Vagina (tissue), 2 donors: ENCODE data around the gene SEMA4G. TPM values are rescaled to one million over a fixed set of nuclear protein-coding genes. Genes with fewer than 3 reads are reported as not detected.

Experiments used
- DNase-seq, 2 donors: peaks; one replicate each; pipeline ENCODE4 v3.0.0-alpha.2; 2017; ENCODE audit errors: extremely low spot score in 2 of 2
- H3K27ac ChIP-seq: fragments of 200-600 bp; sonication (generic); one replicate; pipeline ENCODE4 v1.5.1; 2019
- H3K27me3 ChIP-seq: fragments of 200-600 bp; sonication (generic); one replicate; pipeline ENCODE4 v1.5.1; 2019
- H3K36me3 ChIP-seq, 2 donors: fragments of 200-600 bp; sonication (generic); one replicate each; pipeline ENCODE4 v1.5.1; 2017 to 2019
- H3K4me1 ChIP-seq: fragments of 200-600 bp; sonication (generic); one replicate; pipeline ENCODE4 v1.5.1; 2019
- H3K4me3 ChIP-seq, 2 donors: fragments of 200-600 bp; sonication (generic); 1 replicate in 1 of 2; 2 replicates in 1 of 2; pipeline ENCODE4 v1.5.1; 2016 to 2019
- H3K9me3 ChIP-seq: fragments of 200-600 bp; sonication (generic); one replicate; pipeline ENCODE4 v1.5.1; 2019
- POLR2A ChIP-seq, 2 donors: fragments of 450-650 bp; IDR thresholded peaks; one replicate each; pipeline ENCODE4 v1.6.1; 2017; ENCODE audit warnings: antibody characterized with exemption in 2 of 2, mild to moderate bottlenecking in 2 of 2, moderate library complexity in 2 of 2
- POLR2AphosphoS5 ChIP-seq, 2 donors: sonication (generic); formaldehyde crosslinking; IDR thresholded peaks; one replicate each; pipeline ENCODE4 v1.9.0; 2017; ENCODE audit warnings: antibody characterized with exemption in 2 of 2, mild to moderate bottlenecking in 2 of 2, low read depth in 1 of 2; ENCODE audit not compliant: insufficient read depth in 1 of 2
- intact Hi-C: fragments of 100-400 bp; cut with DNase I; formaldehyde crosslinking; loops from one replicate; pipeline ENCODE4 v1.15.1; 2023
- total RNA-seq: library from RNA; depleted of rRNA; stranded (reverse); fragments of >200 nt; gene quantifications from one replicate; pipeline ENCODE4 v1.2.3, GENCODE V29; 2016
- TF ChIP-seq, protein P1 (sequence below), 3 experiments: fragments of 450-650 bp in 2 of 3; fragments of 200-600 bp in 1 of 3; sonication (generic) in 1 of 3; IDR thresholded peaks; one replicate each; pipeline ENCODE4 v1.5.1; 2017 to 2019; ENCODE audit warnings: antibody characterized with exemption in 3 of 3, mild to moderate bottlenecking in 2 of 3, moderate library complexity in 2 of 3

Gene SEMA4G
- total RNA-seq, 1 donor from 2014 or later, result 6.4 TPM

DNA sequence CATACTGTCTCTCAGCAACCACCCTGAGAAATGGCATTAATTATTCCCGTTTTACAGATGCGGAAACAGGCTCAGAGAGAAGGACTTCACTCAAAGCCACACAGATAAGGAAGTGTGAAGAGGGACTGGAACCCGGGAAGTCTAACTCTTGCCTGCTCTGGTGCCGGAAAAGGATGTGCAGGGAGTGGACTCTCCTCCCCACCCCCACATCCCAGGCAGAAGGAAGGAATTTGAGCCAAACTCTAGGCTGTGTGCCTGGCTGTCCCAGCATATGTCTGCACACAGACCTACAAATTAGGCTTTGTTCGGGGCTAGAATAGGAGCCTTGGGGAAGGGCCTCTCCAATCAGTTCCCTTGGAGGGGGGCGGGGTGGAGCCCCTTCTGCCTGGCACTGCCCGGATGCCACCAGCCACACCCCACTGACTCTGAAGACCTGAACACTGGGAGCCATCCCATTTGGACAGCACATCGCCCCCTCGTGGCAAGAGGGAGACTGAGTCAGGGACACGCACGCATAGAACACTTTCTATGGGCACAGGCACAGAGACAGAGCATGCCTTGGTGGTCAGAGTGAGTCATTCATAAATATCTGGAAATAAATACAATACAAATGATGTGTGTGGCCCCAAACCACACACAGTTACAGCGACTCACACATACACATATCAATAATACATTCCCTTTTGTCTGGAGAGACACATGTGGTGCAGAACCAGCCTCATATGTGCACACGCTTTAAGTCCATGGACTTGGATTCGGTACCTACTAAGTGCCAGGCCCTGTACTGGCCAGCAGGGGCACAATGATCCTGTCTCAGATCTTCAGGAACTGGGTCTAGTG lies 43.4 kb downstream of the SEMA4G start:
- Histone ChIP-seq H3K27ac (peak overlapping the region; percentile 38), H3K27me3 (no peaks in the 10 kb centered on the region), H3K9me3 (no peaks in the 10 kb centered on the region), H3K4me1 (peaks cover 18% of the 10 kb centered on the region), H3K36me3 (no peaks in the 10 kb centered on the region), H3K4me3 (no peak overlapping the region)
- TF ChIP-seq POLR2AphosphoS5 (IDR thresholded peaks at IDR 0.05; ENCODE audit: insufficient read depth in 1 of 2, low read depth in 1 of 2) (peak; percentile 29 to 59), POLR2A (IDR thresholded peaks at IDR 0.05) (no peak)
- TF ChIP-seq, protein P1, sequence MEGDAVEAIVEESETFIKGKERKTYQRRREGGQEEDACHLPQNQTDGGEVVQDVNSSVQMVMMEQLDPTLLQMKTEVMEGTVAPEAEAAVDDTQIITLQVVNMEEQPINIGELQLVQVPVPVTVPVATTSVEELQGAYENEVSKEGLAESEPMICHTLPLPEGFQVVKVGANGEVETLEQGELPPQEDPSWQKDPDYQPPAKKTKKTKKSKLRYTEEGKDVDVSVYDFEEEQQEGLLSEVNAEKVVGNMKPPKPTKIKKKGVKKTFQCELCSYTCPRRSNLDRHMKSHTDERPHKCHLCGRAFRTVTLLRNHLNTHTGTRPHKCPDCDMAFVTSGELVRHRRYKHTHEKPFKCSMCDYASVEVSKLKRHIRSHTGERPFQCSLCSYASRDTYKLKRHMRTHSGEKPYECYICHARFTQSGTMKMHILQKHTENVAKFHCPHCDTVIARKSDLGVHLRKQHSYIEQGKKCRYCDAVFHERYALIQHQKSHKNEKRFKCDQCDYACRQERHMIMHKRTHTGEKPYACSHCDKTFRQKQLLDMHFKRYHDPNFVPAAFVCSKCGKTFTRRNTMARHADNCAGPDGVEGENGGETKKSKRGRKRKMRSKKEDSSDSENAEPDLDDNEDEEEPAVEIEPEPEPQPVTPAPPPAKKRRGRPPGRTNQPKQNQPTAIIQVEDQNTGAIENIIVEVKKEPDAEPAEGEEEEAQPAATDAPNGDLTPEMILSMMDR (IDR thresholded peaks at IDR 0.05), result peak; percentile 73 to 94 (median 89)
- intact Hi-C loops, result loop anchor here (2.0 kb wide), 1 partner anchor 16 kb away; no protein-coding TSS in a partner anchor
- DNase-seq, result no peak

DNA sequence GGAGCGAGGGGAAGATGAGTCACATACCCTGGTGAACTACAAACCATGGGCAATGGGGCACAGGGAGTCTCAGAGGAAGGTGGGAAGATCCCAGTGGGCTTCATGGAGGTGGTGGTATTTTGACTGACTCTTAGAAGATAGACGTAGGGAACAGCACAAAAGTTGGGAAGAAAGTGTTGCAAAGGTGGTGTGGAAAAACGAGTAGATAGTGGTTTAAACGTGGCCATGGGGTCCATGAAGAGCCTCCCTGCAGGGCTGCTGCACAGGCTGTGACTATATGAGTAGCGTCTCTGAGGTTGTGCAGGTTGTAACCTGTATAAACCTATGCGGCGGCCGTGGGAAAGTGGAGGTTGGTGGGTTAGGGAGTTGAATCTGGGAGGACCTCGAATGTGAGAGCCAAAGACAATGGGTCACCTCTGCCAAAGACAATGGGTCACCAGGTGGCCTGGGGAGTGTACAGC lies 44.1 kb downstream of the SEMA4G start:
- no peak for DNase-seq
- Histone ChIP-seq H3K9me3 (no peaks in the 10 kb centered on the region), H3K4me1 (peaks cover 12% of the 10 kb centered on the region), H3K27me3 (no peaks in the 10 kb centered on the region), H3K4me3 (no peak overlapping the region), H3K27ac (peak overlapping the region; percentile 38), H3K36me3 (no peaks in the 10 kb centered on the region)
- TF ChIP-seq POLR2A (IDR thresholded peaks at IDR 0.05) (no peak), POLR2AphosphoS5 (IDR thresholded peaks at IDR 0.05; ENCODE audit: insufficient read depth in 1 of 2, low read depth in 1 of 2) (no peak)
- TF ChIP-seq, protein P1 (IDR thresholded peaks at IDR 0.05), result no peak
- intact Hi-C loops, result loop anchor here (2.0 kb wide), 1 partner anchor 17 kb away; no protein-coding TSS in a partner anchor

DNA sequence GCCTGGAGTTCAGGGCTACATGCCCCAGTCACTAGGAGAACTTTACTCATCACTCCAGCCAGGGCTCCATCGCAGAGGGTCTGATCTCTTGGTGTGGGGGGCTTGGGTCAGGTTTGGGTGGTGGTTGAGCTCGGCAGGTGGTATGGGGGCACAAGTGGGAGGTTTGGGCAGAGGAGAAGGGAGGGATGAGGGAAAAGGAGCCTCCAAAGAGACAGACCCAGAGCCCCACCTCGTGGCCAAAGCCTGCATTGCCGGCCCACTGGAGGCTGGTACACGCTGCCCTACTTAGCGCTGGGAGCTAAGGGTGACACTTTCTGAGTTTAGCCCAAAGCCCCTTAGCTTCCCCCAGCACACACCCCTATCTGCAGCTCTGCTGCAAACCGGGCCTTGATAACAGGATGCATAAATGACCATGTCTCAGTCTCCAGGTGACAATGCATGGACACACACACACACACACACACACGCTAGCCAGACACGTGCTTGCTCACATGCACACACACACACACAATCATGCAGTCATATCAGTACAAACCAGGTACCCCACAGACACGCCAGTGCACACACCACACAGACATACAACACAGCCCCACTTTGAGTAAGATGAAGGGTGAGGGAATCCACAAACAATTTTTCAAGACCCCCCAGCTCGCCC lies 45.1 kb downstream of the SEMA4G start:
- Histone ChIP-seq H3K9me3 (no peaks in the 10 kb centered on the region), H3K27me3 (no peaks in the 10 kb centered on the region), H3K4me1 (peaks cover 18% of the 10 kb centered on the region), H3K4me3 (no peak overlapping the region), H3K36me3 (no peaks in the 10 kb centered on the region), H3K27ac (no peak overlapping the region)
- intact Hi-C loops, result no loop called here
- no peak for DNase-seq
- TF ChIP-seq, protein P1 (IDR thresholded peaks at IDR 0.05), result peak; percentile 86 to 89 (median 88)
- TF ChIP-seq POLR2AphosphoS5 (IDR thresholded peaks at IDR 0.05; ENCODE audit: insufficient read depth in 1 of 2, low read depth in 1 of 2), result no peak
- no peak for TF ChIP-seq POLR2A (IDR thresholded peaks at IDR 0.05)

DNA sequence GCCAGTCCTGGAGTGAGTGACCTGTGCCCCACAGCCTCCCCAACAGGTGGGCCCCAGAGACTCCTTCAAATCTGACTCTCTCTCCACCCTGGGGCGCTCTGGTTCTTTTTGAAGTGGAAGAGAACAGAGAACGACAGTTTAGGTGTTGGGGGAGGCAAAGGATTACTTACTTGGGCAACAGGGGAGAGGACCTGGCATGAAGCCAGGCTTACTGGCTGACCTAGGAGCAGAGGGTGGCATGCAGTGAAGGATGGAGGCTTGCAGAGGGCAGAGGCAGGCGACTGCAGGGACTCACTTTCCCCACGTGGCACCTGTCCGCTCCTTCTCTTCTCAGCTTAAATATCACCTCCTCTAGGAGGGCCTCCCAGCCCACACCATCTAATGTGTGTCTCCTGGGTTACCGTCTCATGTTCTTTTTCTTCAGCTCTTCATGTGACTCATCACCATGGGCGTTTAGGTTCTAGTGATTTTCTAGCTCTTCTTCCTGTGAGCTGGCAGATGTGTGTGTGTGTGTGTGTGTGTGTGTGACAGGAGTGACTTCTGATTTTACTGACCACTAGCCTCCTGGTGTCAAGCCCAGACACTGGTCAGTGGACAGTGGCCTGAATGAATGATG lies 45.8 kb downstream of the SEMA4G start:
- intact Hi-C loops, result no loop called here
- no peak for DNase-seq
- no peak for TF ChIP-seq POLR2A (IDR thresholded peaks at IDR 0.05)
- TF ChIP-seq, protein P1 (IDR thresholded peaks at IDR 0.05), result no peak
- no peak for TF ChIP-seq POLR2AphosphoS5 (IDR thresholded peaks at IDR 0.05; ENCODE audit: insufficient read depth in 1 of 2, low read depth in 1 of 2)

More for the DNA sequence above, 45.8 kb downstream of the SEMA4G start:
- no peaks in the 10 kb centered on the region for H3K36me3 ChIP-seq
- peaks cover 18% of the 10 kb centered on the region for H3K4me1 ChIP-seq
- H3K4me3 ChIP-seq, result no peak overlapping the region
- no peaks in the 10 kb centered on the region for H3K9me3 ChIP-seq
- no peak overlapping the region for H3K27ac ChIP-seq
- no peaks in the 10 kb centered on the region for H3K27me3 ChIP-seq
